Omental fat pad (tissue), 4 donors: ENCODE results near the gene EFNA1. TPM values are rescaled to one million over a fixed set of nuclear protein-coding genes. Genes with fewer than 3 reads are reported as not detected.
A peak's percentile ranks its signal among the peaks of the same experiment; 100 is the strongest.

Experiments used
- ATAC-seq: fragments of 150-250 bp; one replicate; pipeline ENCODE4 v1.9.1; 2016; ENCODE audit warnings: mild to moderate bottlenecking, moderate library complexity; ENCODE audit not compliant: low FRiP score
- DNase-seq: peaks from one replicate; pipeline ENCODE4 v3.0.0-alpha.2; 2019; ENCODE audit warnings: low spot score
- CTCF ChIP-seq, 3 donors: fragments of 450-650 bp; IDR thresholded peaks; one replicate each; pipeline ENCODE4 v1.5.1; 2016 to 2017; ENCODE audit warnings: antibody characterized with exemption in 3 of 3, mild to moderate bottlenecking in 3 of 3, moderate library complexity in 2 of 3
- total RNA-seq, 4 donors: library from RNA; depleted of rRNA; stranded (reverse); fragments of >200 nt; gene quantifications; one replicate each; pipeline ENCODE4 v1.1.0, GENCODE V29; 2016

The EFNA1 gene
- total RNA-seq, 4 donors from 2014 or later, result 29.2 to 61.7 (median 56.7) TPM

GRCh38 chr1:155085504-155086127 is 42.1 kb upstream of the EFNA1 start:
- peak; percentile 64 for ATAC-seq
- no peak for TF ChIP-seq CTCF (IDR thresholded peaks at IDR 0.05)
- DNase-seq, result peak; percentile 67

GRCh38 chr1:155086128-155086741 is 41.4 kb upstream of the EFNA1 start:
- ATAC-seq, result no peak
- peak; percentile 75 for DNase-seq

GRCh38 chr1:155086856-155087535 is 40.7 kb upstream of the EFNA1 start:
- DNase-seq (no peak), ATAC-seq (no peak)
- no peak for TF ChIP-seq CTCF (IDR thresholded peaks at IDR 0.05)

More at GRCh38 chr1:155086128-155086741, 41.4 kb upstream of the EFNA1 start:
- TF ChIP-seq CTCF (IDR thresholded peaks at IDR 0.05), result peak in 2 of 3 donors; percentile 81 to 88

- DNase-seq (peak; percentile 81), ATAC-seq (peak; percentile 43)
- TF ChIP-seq CTCF (IDR thresholded peaks at IDR 0.05), result peak in 2 of 3 donors; percentile 83 to 93
These were observed 36.3 kb upstream of the EFNA1 start for GRCh38 chr1:155091071-155092051.

- no peak for ATAC-seq
- no peak for TF ChIP-seq CTCF (IDR thresholded peaks at IDR 0.05)
These were observed 35.5 kb upstream of the EFNA1 start for GRCh38 chr1:155092131-155092530.

GRCh38 chr1:155092641-155093040 is 35.0 kb upstream of the EFNA1 start:
- ATAC-seq (no peak), DNase-seq (no peak)
- TF ChIP-seq CTCF (IDR thresholded peaks at IDR 0.05), result no peak

More at GRCh38 chr1:155092131-155092530, 35.5 kb upstream of the EFNA1 start:
- no peak for DNase-seq
